Peyer's patch (tissue), 4 donors: ENCODE data around the gene KCNC3.

Experiments
- POLR2A ChIP-seq, 2 donors: fragments of 450-650 bp; IDR thresholded peaks; one replicate each; pipeline ENCODE4 v1.5.1; 2017; ENCODE audit warnings: antibody characterized with exemption in 2 of 2, mild to moderate bottlenecking in 2 of 2, moderate library complexity in 2 of 2
- TF ChIP-seq, protein P1 (sequence below), 6 experiments: fragments of 450-650 bp in 4 of 6; fragments of 200-600 bp in 2 of 6; sonication (generic) in 1 of 6; IDR thresholded peaks; one replicate each; pipeline ENCODE4 v1.5.1; 2017 to 2019; ENCODE audit warnings: antibody characterized with exemption in 6 of 6, mild to moderate bottlenecking in 3 of 6, moderate library complexity in 1 of 6

DNA sequence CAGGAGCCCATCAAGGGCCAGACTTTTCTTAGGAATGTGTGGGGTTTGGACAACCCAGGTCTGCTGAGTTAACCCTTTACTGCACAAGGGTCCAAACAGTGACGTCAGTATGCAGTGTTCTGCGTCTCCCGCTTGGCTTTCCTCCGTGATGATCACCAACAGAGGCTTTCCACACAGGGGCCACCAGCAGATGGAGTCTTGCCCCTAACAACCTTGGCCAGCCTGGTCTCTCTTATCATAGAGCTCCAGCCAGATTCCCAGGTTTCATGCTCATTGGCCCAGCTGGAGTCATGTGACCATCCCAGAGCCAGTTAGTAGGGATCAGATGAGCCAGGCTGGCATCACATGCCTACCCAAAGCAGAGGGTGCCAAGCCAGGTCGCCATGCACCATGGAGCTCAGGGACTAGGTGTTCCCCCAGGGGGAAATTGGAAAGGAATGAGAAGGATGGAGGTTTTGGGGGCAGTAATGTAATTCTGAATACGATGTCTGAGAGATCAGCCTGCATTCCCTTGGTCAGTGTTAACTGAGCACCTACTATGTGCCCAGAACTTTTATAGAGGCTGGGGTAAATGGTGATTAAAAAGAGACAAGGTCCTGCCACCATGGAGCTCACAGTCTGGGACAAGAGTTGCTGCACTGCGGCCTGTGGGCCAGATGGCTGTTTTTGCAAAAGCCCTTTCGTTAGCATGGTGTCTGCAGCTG, 64.5 kb downstream of the KCNC3 start:
- TF ChIP-seq POLR2A (IDR thresholded peaks at IDR 0.05) = no peak
- TF ChIP-seq, protein P1, sequence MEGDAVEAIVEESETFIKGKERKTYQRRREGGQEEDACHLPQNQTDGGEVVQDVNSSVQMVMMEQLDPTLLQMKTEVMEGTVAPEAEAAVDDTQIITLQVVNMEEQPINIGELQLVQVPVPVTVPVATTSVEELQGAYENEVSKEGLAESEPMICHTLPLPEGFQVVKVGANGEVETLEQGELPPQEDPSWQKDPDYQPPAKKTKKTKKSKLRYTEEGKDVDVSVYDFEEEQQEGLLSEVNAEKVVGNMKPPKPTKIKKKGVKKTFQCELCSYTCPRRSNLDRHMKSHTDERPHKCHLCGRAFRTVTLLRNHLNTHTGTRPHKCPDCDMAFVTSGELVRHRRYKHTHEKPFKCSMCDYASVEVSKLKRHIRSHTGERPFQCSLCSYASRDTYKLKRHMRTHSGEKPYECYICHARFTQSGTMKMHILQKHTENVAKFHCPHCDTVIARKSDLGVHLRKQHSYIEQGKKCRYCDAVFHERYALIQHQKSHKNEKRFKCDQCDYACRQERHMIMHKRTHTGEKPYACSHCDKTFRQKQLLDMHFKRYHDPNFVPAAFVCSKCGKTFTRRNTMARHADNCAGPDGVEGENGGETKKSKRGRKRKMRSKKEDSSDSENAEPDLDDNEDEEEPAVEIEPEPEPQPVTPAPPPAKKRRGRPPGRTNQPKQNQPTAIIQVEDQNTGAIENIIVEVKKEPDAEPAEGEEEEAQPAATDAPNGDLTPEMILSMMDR (IDR thresholded peaks at IDR 0.05) = no peak
